HG02870 (cell line): Measurements from ENCODE around the gene DCLK1.
"Not testable (repeated sequence)": the region's sequence is repeated elsewhere in the genome, so short reads cannot be mapped to it uniquely, and the experiment has no call there.

Experiments
- ATAC-seq: cut with Tn5 transposase; IDR thresholded peaks from one replicate; pipeline ENCODE4 v1.9.1; 2021; ENCODE audit warnings: mild to moderate bottlenecking, moderate library complexity; ENCODE audit not compliant: unreplicated experiment

The DCLK1 gene

GRCh38 chr13:36088463-36088862 is 42.7 kb downstream of the DCLK1 start:
- ATAC-seq = no peak

GRCh38 chr13:36088001-36088400 is 43.2 kb downstream of the DCLK1 start:
- no peak for ATAC-seq

DNA sequence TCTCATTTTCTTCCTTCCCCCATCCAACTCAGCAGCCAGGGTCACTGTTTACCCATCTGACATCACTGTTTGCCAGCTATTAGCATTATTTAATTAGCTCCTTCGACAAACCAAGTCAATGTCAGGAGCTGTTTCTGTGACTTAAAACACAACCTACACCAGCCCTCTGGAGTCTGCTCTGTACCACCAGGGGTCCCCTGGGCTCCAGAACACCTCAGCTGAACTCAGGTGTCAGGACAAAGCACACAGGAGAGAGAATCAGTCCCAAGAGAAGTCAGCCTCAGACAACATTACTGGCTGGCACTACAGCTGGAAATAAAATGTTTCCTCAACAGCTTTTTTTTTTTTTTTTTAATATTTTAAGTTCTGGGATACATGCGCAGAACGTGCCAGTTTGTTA is 45.1 kb downstream of the DCLK1 start:
- no peak for ATAC-seq

- ATAC-seq = no peak
Observed at GRCh38 chr13:36084131-36084530, 47.1 kb downstream of the DCLK1 start.

DNA sequence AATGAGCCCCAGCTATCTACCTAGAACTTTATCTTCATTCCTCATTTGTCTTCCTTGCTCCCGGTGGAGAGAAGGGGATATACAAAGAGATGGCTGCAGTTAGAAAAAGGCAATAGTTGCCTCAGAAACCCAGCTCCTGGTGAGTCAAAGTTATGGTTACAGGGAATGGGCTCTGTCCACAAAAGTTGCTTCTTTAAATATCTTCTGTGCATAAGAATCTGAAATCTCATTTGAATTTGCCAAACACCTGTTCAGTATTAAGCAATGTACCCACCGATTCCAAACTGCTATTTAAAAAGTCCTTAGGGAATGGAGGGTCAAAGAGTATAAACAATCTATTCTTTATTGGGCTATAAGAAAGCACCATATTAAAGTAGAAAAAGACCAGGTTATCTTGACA is 48.4 kb downstream of the DCLK1 start:
- ATAC-seq = no peak

GRCh38 chr13:36082396-36082795 is 48.8 kb downstream of the DCLK1 start:
- no peak for ATAC-seq

DNA sequence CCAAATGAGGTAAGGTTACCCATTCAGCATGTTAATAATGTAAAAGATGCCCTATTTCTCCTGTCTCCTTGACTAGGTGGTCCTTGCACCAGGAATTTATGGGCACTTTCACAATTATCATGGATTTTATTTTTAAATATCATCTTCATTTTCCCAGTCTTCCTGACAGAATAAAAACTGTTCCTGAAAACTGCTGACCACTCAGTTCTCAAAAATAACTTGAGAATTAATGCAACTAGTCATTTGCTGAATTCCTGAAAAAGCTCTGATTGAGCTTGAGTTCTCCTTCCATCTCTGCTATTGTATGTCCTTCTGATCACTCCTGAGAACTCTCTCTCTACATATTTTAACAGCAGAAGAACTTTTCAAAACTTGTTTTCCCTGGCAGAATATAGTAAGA is 55.0 kb downstream of the DCLK1 start:
- ATAC-seq = no peak

- no peak for ATAC-seq
Observed at GRCh38 chr13:36074659-36075058, 56.5 kb downstream of the DCLK1 start.

DNA sequence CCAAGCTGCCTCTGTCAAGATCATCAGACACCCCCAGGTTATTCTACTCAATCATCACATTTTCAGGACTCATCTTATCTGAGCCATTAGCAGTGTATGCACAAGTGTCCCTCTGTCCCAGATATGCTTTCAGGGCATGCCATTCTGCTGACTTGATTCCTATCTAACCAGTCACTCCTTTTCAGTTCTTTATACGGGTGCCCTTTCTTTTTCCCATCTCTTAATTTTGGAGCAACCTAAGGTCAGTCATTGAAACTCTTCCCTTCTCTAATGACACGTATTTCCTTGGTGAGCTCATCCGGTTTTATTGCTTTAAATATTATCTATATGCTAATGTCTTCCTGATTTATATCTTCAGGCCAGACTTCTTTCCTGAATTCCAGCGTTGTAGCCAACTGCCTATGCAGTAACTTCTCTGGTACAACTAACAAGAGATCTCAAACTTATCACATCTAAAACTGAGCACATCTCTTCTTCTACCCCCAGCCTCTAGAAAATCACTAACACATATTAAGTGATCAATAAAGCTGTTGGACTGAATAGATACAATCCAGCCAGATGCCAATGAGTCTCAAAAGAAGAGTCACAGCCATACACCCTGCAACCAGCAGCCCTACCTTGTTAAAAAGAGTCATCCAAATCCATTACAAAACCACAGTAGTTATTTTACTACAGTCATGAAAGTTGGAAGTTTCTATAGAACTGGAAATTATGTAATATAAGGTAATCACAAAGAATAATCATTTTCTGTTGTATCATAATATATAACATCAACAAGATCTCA is 58.8 kb downstream of the DCLK1 start:
- no peak for ATAC-seq

DNA sequence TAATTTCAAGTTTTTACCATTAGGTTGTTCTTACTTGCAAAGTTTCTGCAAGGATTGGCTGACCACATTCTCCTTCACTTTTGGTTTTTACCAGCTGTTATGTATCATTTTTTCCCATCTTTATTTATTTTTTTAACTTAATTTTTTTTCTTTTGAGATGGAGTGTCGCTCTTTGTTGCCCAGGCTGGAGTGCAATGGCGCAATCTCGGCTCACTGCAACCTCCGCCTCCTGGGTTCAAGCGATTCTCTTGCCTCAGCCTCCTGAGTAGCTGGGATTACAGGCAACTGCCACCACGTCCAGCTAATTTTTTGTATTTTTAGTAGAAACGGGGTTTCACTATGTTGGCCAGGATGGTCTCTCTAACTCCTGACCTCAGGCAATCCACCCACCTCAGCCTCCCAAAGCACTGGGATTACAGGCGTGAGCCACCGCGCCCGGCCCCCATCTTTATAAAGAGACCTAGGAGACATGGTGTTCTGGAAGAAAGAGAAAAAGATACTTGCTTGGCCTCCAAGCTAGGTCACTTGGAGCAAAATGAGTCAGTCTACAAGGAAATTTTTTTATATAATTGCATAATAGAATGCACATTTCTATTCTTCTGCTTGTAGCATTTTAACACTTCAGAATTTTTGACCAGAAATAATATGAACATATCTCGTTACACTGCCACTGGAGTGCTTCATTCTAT is 60.5 kb downstream of the DCLK1 start:
- not testable (repeated sequence) for ATAC-seq

- ATAC-seq = no peak
Observed at GRCh38 chr13:36069881-36070366, 61.3 kb downstream of the DCLK1 start.

- no peak for ATAC-seq
Observed at GRCh38 chr13:36068991-36069390, 62.2 kb downstream of the DCLK1 start.

DNA sequence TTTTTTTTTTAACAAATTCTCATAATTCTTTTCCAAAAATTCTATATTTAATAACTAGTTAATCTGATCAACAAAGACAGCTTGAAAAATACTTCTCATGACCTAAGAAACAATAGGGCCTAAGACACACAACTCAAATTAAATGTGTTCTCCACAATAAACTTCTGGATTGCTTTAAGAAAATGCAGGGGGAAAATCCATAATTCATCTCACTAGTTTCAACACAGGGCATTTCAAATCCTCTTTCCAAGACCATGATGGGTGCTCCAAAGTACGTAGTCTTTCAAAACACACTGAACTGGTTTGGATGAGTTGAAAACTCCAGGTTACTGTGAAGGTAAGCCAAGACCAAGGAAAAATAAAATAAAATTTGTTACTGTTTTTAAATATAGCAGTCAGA is 62.6 kb downstream of the DCLK1 start:
- ATAC-seq = no peak

GRCh38 chr13:36067746-36068381 is 63.3 kb downstream of the DCLK1 start:
- ATAC-seq = no peak

GRCh38 chr13:36062249-36062648 is 68.9 kb downstream of the DCLK1 start:
- no peak for ATAC-seq

- no peak for ATAC-seq
Observed at GRCh38 chr13:36061621-36062020, 69.6 kb downstream of the DCLK1 start.

DNA sequence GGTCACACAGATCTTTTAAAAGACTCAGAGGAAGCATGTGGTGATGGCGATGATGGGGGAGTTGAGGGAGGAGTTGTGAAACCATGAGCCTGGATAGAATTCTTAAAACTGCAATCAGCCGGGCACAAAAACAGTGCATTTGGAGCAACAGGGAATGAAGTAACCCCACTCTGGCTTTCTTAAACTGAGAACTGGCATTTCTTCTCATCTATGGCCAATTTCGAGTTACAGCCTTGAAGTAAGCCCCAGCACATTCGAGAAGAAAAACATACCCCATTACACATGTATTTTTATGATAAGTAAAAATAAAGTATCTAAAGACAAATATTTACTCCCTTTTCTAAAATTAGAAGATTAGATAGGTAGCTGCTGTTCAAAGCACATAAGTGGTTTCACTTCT is 70.1 kb downstream of the DCLK1 start:
- ATAC-seq = no peak

DNA sequence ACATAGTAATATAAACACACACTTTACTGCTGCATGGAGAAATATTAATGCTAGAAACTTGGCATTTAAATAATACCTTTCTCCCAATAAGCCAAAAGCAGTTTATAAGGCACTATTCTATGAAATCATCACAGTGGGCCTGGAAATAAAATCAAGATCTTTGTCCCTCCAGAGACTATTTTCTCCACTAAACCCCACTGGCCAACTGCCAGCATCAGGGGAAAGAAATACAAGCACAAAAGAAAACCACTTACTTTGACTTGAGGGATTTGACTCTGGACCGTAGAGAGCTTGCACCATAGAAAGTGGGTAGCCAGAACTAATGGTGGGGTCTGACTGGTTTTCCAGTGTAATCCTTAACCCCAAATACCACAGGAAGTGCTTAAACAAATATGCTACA is 71.9 kb downstream of the DCLK1 start:
- no peak for ATAC-seq

DNA sequence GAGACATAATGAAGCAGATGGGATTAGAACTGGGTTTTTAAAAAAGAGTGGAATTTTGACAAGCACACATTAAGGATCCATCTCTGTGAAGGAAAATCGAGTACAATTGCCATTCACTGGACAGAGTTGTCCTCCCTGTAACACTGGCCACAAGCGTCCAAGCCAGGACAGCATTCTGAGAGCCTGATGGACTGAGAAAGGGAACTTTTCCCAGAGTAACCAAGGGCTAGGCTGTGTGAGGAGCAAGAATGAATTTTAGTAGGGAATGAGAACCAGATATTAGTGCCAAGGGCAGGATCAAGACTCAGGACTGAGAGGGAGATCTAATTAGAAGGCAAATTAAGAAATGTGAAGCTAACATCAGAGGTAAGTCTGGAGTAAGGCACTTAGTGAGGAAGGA is 73.1 kb downstream of the DCLK1 start:
- ATAC-seq = no peak

GRCh38 chr13:36057547-36057946 is 73.6 kb downstream of the DCLK1 start:
- no peak for ATAC-seq

- no peak for ATAC-seq
Observed at GRCh38 chr13:36057041-36057440, 74.1 kb downstream of the DCLK1 start.

GRCh38 chr13:36055366-36055765 is 75.8 kb downstream of the DCLK1 start:
- ATAC-seq = no peak
